GM23248 (cell line): ENCODE measurements around the gene GPSM1. TPM values are rescaled to one million over a fixed set of nuclear protein-coding genes. Genes with fewer than 3 reads are reported as not detected.

ENCODE experiments used
- DNase-seq: peaks from one replicate; pipeline ENCODE4 v3.0.0-alpha.2; 2015
- H2AFZ ChIP-seq: fragments of 200-600 bp; sonication (generic); 2 replicates; pipeline ENCODE4 v1.6.1; 2016; ENCODE audit warnings: antibody characterized with exemption
- H3F3A ChIP-seq: fragments of 200-600 bp; sonication (generic); 2 replicates; pipeline ENCODE4 v1.6.1; 2016; ENCODE audit warnings: mild to moderate bottlenecking, antibody characterized with exemption, mixed run types; ENCODE audit not compliant: insufficient read depth
- H3K27ac ChIP-seq: fragments of 200-600 bp; sonication (generic); 2 replicates; pipeline ENCODE4 v1.5.1; 2016; ENCODE audit warnings: mild to moderate bottlenecking
- H3K27me3 ChIP-seq: fragments of 200-600 bp; sonication (generic); replicated peaks from 2 replicates; pipeline ENCODE4 v1.6.1; 2016; ENCODE audit warnings: mild to moderate bottlenecking; ENCODE audit not compliant: insufficient read depth
- H3K36me3 ChIP-seq: fragments of 200-600 bp; sonication (generic); 2 replicates; pipeline ENCODE4 v1.6.1; 2016; ENCODE audit warnings: low read depth, mild to moderate bottlenecking
- H3K4me1 ChIP-seq: fragments of 200-600 bp; sonication (generic); 2 replicates; pipeline ENCODE4 v1.6.1; 2016; ENCODE audit warnings: mild to moderate bottlenecking; ENCODE audit not compliant: insufficient read depth
- H3K4me2 ChIP-seq: fragments of 200-600 bp; sonication (generic); one replicate; pipeline ENCODE4 v1.6.1; 2016; ENCODE audit warnings: mild to moderate bottlenecking; ENCODE audit not compliant: unreplicated experiment
- H3K4me3 ChIP-seq: fragments of 200-600 bp; sonication (generic); 2 replicates; pipeline ENCODE4 v1.5.1; 2016; ENCODE audit warnings: mild to moderate bottlenecking
- H3K79me2 ChIP-seq: fragments of 200-600 bp; sonication (generic); 2 replicates; pipeline ENCODE4 v1.6.1; 2016; ENCODE audit warnings: mild to moderate bottlenecking; ENCODE audit not compliant: insufficient read depth
- H3K9ac ChIP-seq: fragments of 200-600 bp; sonication (generic); 2 replicates; pipeline ENCODE4 v1.6.1; 2016; ENCODE audit warnings: mild to moderate bottlenecking
- H3K9me2 ChIP-seq: fragments of 200-600 bp; sonication (generic); 2 replicates; pipeline ENCODE4 v1.6.1; 2016; ENCODE audit warnings: mixed run types, mild to moderate bottlenecking, moderate library complexity; ENCODE audit not compliant: insufficient read depth
- H3K9me3 ChIP-seq: fragments of 200-600 bp; sonication (generic); one replicate; pipeline ENCODE4 v1.6.1; 2017; ENCODE audit warnings: low read depth
- H4K20me1 ChIP-seq: fragments of 200-600 bp; sonication (generic); 2 replicates; pipeline ENCODE4 v1.6.0; 2016; ENCODE audit not compliant: insufficient read depth
- EZH2 ChIP-seq: fragments of 200-600 bp; sonication (generic); IDR thresholded peaks from 2 replicates; pipeline ENCODE4 v1.6.1; 2018; ENCODE audit warnings: antibody characterized with exemption, mild to moderate bottlenecking; ENCODE audit not compliant: insufficient read depth, poor library complexity, severe bottlenecking
- EZH2phosphoT487 ChIP-seq: fragments of 200-600 bp; sonication (generic); IDR thresholded peaks from 2 replicates; pipeline ENCODE4 v1.6.1; 2018; ENCODE audit warnings: antibody characterized with exemption, moderate library complexity, mild to moderate bottlenecking, low read depth; ENCODE audit not compliant: insufficient read depth
- WGBS, 2 experiments: methylation state at CpG; one replicate each; pipeline ENCODE4 v1.1.6; 2015 to 2017; ENCODE audit warnings: low lambda C conversion rate in 2 of 2, low coverage in 1 of 2; ENCODE audit errors: missing lambda C conversion rate in 2 of 2; 5-methylcytosine and 5-hydroxymethylcytosine counted together
- in situ Hi-C: fragments of 300-500 bp; cut with MboI; formaldehyde crosslinking; loops from 2 replicates; pipeline ENCODE4 v1.15.0; 2020
- polyA plus RNA-seq: library from polyadenylated mRNA; unstranded; fragments of >200 nt; fragmentation: Nextera tagmentation; extraction: Ambion mirVana; gene quantifications from 2 replicates; pipeline ENCODE4 v1.2.1, GENCODE V29; 2016
- total RNA-seq: library from RNA; depleted of rRNA; stranded (reverse); fragments of >200 nt; shearing (Covaris generic); gene quantifications from 2 replicates; pipeline ENCODE4 v1.2.3, GENCODE V29; 2014

GPSM1 gene
- total and polyA plus RNA-seq, 2 experiments from 2014 or later = 13.7 to 57.1 TPM

DNA sequence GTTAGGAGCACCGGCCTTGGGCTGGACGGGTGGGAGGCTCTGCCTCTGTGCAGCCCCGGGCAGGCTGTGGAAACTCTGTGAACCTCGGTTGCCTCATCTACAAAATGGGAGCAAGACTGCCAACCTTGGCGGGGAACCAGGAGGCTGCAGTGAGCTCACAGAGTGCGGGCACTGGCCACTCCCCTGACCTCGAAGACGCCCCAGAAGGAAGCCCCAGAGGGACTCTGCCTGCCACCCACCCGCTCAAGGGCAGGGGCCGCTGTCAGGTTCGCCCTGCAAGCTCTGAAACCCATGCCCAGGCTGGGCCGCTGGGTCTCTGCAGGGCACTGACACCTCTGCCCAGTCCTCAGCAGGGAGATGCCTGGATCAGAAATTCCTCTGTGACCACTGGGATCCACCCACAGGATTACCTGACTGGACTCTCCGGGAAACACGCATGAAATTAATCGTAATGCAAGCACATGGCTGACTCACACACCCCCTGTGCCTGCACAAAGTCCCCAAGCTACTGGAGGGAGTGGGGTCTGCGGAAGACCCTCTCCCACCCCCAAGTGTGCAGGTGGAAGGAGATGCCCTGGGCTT is 30.8 kb upstream of the GPSM1 start:
- H3K4me2 ChIP-seq = no peak overlapping the region
- no peak overlapping the region for H3K9ac ChIP-seq
- no peaks in the 10 kb centered on the region for H3K36me3 ChIP-seq
- no peaks in the 10 kb centered on the region for H3K9me3 ChIP-seq
- H2AFZ ChIP-seq = no peak overlapping the region
- H3K27me3 ChIP-seq = peaks cover 16% of the 10 kb centered on the region; the same call in 1 of the 2 replicates
- no peak overlapping the region for H3K4me3 ChIP-seq
- DNase-seq = no peak
- H3F3A ChIP-seq = peaks cover 4% of the 10 kb centered on the region; the same call in 1 of the 2 replicates
- in situ Hi-C loops = no loop called here
- TF ChIP-seq EZH2 = no peak
- no peak for TF ChIP-seq EZH2phosphoT487
- no peaks in the 10 kb centered on the region for H4K20me1 ChIP-seq
- no peaks in the 10 kb centered on the region for H3K79me2 ChIP-seq
- no peaks in the 10 kb centered on the region for H3K9me2 ChIP-seq
- no peaks in the 10 kb centered on the region for H3K4me1 ChIP-seq
- WGBS, 2 experiments = 68 to 70% methylated on average over 16 of the region's 16 CpGs
- H3K27ac ChIP-seq = no peak overlapping the region

DNA sequence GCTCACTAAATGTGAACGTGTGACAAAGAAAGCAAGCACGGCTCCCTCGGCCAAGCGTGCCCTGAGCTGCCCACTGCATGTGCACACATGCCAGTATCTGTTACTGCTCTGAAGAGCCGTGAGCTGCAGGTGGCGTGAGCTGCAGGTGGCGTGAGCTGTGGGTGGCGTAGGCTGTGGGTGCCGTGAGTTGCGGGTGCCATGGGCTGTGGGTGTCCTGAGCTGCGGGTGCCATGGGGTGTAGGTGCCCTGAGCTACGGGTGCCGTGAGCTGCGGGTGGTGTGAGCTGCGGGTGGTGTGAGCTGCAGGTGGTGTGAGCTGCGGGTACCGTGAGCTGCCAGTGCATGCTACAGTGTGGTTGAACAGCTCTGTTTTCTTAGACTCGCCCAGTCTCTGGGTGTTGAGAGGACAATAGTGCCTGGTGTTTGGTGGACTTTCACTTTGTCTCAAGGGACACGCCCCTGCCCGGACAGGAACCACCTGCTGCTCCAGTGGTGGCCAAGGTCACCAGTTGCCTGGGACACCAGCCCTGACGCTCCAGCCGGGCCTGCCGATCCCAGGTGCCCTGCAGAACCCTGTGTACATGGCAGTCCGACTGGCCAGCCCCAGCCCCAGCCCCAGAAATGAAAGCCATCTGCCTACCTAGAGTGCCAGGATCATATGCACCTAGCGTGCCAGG is 30.2 kb upstream of the GPSM1 start:
- in situ Hi-C loops = no loop called here
- Histone ChIP-seq H3K4me2 (no peak overlapping the region), H4K20me1 (no peaks in the 10 kb centered on the region), H3K36me3 (no peaks in the 10 kb centered on the region), H3K9me3 (no peaks in the 10 kb centered on the region), H2AFZ (no peak overlapping the region), H3F3A (peaks cover 4% of the 10 kb centered on the region; the same call in 1 of the 2 replicates), H3K9ac (no peak overlapping the region), H3K9me2 (no peaks in the 10 kb centered on the region), H3K79me2 (no peaks in the 10 kb centered on the region), H3K27me3 (peaks cover 10% of the 10 kb centered on the region; the same call in 1 of the 2 replicates), H3K4me3 (no peak overlapping the region), H3K27ac (no peak overlapping the region), H3K4me1 (no peaks in the 10 kb centered on the region)
- 59% methylated on average over 23 to 25 of the region's 25 CpGs for WGBS, 2 experiments
- no peak for TF ChIP-seq EZH2
- no peak for TF ChIP-seq EZH2phosphoT487
- DNase-seq = no peak

DNA sequence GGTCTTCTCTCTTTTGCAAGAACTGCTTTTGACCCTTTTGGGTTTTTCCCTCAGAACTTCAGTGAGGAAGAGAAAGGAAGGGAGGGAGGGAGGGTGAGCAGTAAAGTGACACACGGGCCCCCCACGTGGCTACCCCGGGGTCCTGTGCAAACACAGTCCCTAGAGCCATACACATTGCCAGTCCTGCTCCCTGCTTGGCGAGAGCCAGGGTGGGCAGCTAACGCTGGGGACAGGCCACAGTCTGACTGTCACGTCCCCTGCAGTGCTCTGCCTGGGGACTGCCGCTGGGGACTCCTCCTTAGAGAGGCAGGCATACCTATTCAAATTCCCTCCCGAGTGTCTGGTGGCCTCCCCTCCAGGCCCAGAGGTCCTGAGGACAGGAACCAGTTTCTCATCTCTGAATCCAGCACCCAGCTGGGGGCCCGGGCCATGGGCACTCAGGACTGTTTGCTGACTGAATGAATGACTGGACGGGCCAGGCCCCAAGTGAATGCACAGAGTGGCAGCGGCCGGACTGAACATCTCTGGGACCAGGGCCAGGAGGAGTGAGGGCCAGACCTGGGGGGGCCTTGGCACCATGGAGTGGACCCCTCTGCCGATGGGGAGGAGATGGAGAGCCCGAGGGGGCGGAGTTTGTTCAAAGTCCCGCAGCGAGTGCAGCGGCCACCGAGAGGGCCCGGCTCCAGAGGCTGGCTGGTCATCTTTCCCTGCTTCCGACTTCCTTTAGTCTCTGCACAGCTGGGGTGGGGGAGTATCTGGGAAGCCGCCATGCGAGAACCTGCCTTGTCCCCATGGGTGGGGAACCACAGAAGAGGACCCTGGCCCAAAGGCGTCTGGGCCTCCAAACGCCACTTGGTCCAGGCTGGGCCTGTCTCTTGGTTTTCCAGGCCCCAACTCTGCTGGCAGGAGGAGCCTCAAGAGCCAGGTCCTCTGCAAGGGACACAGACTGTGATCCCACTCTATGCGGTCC is 29.3 kb upstream of the GPSM1 start:
- Histone ChIP-seq H3K27ac (no peak overlapping the region), H3F3A (peaks cover 4% of the 10 kb centered on the region; the same call in 1 of the 2 replicates), H4K20me1 (no peaks in the 10 kb centered on the region), H3K79me2 (no peaks in the 10 kb centered on the region), H3K4me2 (no peak overlapping the region), H3K4me1 (no peaks in the 10 kb centered on the region), H3K4me3 (no peak overlapping the region), H3K9me3 (no peaks in the 10 kb centered on the region), H3K9me2 (no peaks in the 10 kb centered on the region), H3K36me3 (no peaks in the 10 kb centered on the region), H3K27me3 (peaks cover 8% of the 10 kb centered on the region; the same call in 1 of the 2 replicates), H2AFZ (no peak overlapping the region), H3K9ac (no peak overlapping the region)
- WGBS, 2 experiments = 66% methylated on average over 25 to 26 of the region's 26 CpGs
- in situ Hi-C loops = no loop called here
- TF ChIP-seq EZH2phosphoT487 (no peak), EZH2 (no peak)
- DNase-seq = no peak

DNA sequence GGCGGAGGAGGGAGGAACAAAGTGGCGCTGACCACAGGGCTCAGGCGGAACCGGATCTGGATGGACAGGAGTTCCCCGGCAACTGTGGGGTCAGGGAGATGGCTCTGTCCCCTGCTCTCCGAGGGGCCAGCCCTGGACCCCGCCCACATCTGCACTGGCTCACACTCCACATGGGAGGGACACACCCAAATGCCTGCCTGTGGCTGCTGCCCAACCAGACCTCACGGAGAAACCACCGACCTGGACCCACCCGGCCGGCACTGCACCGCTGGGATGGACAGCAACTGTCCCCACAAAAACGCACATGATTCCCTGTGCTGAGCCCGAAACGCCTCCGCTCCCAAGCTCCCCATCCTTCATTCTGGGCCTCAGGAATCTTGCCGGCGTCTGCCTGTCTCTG is 28.2 kb upstream of the GPSM1 start:
- in situ Hi-C loops = no loop called here
- TF ChIP-seq EZH2 = no peak
- TF ChIP-seq EZH2phosphoT487 = no peak
- H3K9me3 ChIP-seq = no peaks in the 10 kb centered on the region
- WGBS, 2 experiments = 74 to 79% methylated on average over 18 of the region's 18 CpGs
- H3K27me3 ChIP-seq = peaks cover 8% of the 10 kb centered on the region; the same call in 1 of the 2 replicates
- H3K9me2 ChIP-seq = no peaks in the 10 kb centered on the region
- H3F3A ChIP-seq = no peaks in the 10 kb centered on the region
- no peaks in the 10 kb centered on the region for H3K36me3 ChIP-seq
- H3K9ac ChIP-seq = no peak overlapping the region
- DNase-seq = no peak
- no peak overlapping the region for H3K27ac ChIP-seq
- no peak overlapping the region for H2AFZ ChIP-seq
- no peaks in the 10 kb centered on the region for H3K4me1 ChIP-seq
- no peaks in the 10 kb centered on the region for H3K79me2 ChIP-seq
- no peak overlapping the region for H3K4me2 ChIP-seq
- no peaks in the 10 kb centered on the region for H4K20me1 ChIP-seq
- H3K4me3 ChIP-seq = no peak overlapping the region
